Measurements from ENCODE around the gene PKIB.

PKIB gene

DNA sequence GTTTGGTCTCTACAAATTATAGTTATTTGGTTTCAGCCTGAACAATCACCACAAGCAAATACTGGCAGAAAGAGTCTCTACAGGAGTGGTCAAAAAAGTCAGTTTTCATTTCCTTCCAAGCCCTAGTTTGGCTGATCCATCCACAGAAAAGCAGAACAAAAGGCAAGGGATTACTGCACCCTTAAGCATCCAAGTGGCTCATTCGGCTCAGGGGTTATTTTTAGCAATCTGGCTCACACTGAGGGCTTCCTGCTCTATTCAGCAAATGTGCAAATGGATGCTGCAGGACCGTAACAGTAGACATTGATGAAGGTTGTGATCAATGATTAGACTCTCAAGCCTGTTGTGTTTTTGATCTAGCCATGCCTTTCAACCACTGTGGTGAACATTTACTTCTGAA, 107.1 kb downstream of the PKIB start:
- TF ChIP-seq ISL1 (CRISPR knock-in tag; IDR thresholded peaks at IDR 0.05): no peak
- no peak for TF ChIP-seq PPARA (CRISPR knock-in tag; IDR thresholded peaks at IDR 0.05; ENCODE audit: borderline replicate concordance)
- no peak for TF ChIP-seq OSR1 (CRISPR knock-in tag; IDR thresholded peaks at IDR 0.05)
- no peak for TF ChIP-seq SNAI2 (CRISPR knock-in tag; IDR thresholded peaks at IDR 0.05)
- no peak for TF ChIP-seq ZFP30 (CRISPR knock-in tag; IDR thresholded peaks at IDR 0.05)
- no peak for TF ChIP-seq ESRRG (CRISPR knock-in tag; IDR thresholded peaks at IDR 0.05)
- TF ChIP-seq ZC3H10 (CRISPR knock-in tag; IDR thresholded peaks at IDR 0.05): no peak
- TF ChIP-seq, protein P1, sequence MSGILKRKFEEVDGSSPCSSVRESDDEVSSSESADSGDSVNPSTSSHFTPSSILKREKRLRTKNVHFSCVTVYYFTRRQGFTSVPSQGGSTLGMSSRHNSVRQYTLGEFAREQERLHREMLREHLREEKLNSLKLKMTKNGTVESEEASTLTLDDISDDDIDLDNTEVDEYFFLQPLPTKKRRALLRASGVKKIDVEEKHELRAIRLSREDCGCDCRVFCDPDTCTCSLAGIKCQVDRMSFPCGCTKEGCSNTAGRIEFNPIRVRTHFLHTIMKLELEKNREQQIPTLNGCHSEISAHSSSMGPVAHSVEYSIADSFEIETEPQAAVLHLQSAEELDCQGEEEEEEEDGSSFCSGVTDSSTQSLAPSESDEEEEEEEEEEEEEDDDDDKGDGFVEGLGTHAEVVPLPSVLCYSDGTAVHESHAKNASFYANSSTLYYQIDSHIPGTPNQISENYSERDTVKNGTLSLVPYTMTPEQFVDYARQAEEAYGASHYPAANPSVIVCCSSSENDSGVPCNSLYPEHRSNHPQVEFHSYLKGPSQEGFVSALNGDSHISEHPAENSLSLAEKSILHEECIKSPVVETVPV (CRISPR knock-in tag; IDR thresholded peaks at IDR 0.05): no peak
- TF ChIP-seq BACH2 (CRISPR knock-in tag; IDR thresholded peaks at IDR 0.05; ENCODE audit: borderline replicate concordance): no peak
- TF ChIP-seq, protein P2, sequence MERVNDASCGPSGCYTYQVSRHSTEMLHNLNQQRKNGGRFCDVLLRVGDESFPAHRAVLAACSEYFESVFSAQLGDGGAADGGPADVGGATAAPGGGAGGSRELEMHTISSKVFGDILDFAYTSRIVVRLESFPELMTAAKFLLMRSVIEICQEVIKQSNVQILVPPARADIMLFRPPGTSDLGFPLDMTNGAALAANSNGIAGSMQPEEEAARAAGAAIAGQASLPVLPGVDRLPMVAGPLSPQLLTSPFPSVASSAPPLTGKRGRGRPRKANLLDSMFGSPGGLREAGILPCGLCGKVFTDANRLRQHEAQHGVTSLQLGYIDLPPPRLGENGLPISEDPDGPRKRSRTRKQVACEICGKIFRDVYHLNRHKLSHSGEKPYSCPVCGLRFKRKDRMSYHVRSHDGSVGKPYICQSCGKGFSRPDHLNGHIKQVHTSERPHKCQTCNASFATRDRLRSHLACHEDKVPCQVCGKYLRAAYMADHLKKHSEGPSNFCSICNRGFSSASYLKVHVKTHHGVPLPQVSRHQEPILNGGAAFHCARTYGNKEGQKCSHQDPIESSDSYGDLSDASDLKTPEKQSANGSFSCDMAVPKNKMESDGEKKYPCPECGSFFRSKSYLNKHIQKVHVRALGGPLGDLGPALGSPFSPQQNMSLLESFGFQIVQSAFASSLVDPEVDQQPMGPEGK (CRISPR knock-in tag; IDR thresholded peaks at IDR 0.05; ENCODE audit: borderline replicate concordance): no peak
- TF ChIP-seq, protein P3, sequence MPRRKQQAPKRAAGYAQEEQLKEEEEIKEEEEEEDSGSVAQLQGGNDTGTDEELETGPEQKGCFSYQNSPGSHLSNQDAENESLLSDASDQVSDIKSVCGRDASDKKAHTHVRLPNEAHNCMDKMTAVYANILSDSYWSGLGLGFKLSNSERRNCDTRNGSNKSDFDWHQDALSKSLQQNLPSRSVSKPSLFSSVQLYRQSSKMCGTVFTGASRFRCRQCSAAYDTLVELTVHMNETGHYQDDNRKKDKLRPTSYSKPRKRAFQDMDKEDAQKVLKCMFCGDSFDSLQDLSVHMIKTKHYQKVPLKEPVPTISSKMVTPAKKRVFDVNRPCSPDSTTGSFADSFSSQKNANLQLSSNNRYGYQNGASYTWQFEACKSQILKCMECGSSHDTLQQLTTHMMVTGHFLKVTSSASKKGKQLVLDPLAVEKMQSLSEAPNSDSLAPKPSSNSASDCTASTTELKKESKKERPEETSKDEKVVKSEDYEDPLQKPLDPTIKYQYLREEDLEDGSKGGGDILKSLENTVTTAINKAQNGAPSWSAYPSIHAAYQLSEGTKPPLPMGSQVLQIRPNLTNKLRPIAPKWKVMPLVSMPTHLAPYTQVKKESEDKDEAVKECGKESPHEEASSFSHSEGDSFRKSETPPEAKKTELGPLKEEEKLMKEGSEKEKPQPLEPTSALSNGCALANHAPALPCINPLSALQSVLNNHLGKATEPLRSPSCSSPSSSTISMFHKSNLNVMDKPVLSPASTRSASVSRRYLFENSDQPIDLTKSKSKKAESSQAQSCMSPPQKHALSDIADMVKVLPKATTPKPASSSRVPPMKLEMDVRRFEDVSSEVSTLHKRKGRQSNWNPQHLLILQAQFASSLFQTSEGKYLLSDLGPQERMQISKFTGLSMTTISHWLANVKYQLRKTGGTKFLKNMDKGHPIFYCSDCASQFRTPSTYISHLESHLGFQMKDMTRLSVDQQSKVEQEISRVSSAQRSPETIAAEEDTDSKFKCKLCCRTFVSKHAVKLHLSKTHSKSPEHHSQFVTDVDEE (CRISPR knock-in tag; IDR thresholded peaks at IDR 0.05): no peak
- no peak for TF ChIP-seq ZNF565 (CRISPR knock-in tag; conservative IDR thresholded peaks at IDR 0.05; ENCODE audit: low read depth)
- TF ChIP-seq ZNF8 (CRISPR knock-in tag; IDR thresholded peaks at IDR 0.05): no peak
- no peak for TF ChIP-seq TCF4 (CRISPR knock-in tag; IDR thresholded peaks at IDR 0.05; ENCODE audit: borderline replicate concordance)
- no peak for ATAC-seq

DNA sequence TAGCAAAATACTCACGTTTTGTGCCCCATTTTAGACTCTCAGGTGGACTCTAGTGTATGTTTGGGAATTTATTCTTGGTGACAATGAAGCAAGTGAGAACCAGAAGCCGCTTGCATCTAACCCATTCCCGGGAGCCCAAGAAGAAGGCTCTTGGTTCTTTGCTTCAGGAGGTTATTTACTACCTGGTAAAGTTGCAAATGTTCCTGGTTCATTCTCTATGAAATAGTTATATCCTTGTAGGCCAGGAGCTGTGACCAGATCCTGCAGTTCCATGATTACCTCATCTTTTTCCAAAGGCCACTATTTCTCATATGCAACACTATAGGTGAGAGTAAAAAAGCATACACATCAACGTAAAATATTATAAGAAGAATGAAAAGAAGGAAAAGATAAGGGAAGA, 108.4 kb downstream of the PKIB start:
- ATAC-seq: no peak

DNA sequence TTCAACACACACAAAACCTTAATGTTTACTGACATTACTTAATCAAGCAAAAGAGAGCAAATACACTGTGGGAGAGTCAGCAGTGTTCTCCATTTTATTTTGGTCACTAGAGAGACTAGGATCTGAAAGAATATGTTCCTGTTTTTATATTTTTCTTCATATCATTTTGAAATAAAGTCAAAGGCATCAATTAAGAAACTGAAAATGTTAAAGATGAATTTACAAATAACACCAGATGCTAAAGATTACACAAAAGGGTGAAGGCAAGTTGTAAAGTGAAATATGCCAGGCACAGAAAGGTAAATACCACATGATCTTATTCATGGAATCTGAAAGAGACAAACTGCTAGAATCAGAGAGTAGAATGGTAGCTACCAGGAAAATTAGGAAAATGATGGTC, 109.0 kb downstream of the PKIB start:
- ATAC-seq: no peak
- TF ChIP-seq TOX (CRISPR knock-in tag; IDR thresholded peaks at IDR 0.05; ENCODE audit: borderline replicate concordance) (no peak), BACH2 (CRISPR knock-in tag; IDR thresholded peaks at IDR 0.05; ENCODE audit: borderline replicate concordance) (no peak)

More for the DNA sequence above, 108.4 kb downstream of the PKIB start:
- TF ChIP-seq TOX (CRISPR knock-in tag; IDR thresholded peaks at IDR 0.05; ENCODE audit: borderline replicate concordance): no peak

DNA sequence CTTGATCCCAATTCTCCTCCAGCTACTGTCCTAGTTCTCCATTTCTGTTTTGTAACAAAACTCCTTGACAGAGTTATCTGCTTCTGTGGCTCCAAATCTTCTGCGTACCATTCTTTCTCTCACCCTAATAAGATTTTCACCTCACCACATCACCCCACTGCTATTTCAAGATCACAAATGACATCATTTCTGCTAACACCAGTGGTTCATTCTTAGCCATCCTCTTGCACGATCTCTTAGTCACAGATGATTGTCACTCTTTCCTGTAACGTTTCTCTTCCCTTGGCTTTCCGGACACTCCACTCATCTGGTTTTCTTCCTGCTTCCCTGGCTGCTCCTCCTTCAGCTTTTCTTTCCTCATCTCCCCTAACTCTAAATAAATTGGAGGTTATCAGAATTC, 112.5 kb downstream of the PKIB start:
- ATAC-seq: no peak
- TF ChIP-seq TOX (CRISPR knock-in tag; IDR thresholded peaks at IDR 0.05; ENCODE audit: borderline replicate concordance): no peak
- TF ChIP-seq ISL1 (CRISPR knock-in tag; IDR thresholded peaks at IDR 0.05): no peak
- TF ChIP-seq, protein P2 (CRISPR knock-in tag; IDR thresholded peaks at IDR 0.05; ENCODE audit: borderline replicate concordance): no peak
- TF ChIP-seq, protein P4, sequence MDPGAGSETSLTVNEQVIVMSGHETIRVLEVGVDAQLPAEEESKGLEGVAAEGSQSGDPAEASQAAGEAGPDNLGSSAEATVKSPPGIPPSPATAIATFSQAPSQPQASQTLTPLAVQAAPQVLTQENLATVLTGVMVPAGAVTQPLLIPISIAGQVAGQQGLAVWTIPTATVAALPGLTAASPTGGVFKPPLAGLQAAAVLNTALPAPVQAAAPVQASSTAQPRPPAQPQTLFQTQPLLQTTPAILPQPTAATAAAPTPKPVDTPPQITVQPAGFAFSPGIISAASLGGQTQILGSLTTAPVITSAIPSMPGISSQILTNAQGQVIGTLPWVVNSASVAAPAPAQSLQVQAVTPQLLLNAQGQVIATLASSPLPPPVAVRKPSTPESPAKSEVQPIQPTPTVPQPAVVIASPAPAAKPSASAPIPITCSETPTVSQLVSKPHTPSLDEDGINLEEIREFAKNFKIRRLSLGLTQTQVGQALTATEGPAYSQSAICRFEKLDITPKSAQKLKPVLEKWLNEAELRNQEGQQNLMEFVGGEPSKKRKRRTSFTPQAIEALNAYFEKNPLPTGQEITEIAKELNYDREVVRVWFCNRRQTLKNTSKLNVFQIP (CRISPR knock-in tag; IDR thresholded peaks at IDR 0.05; ENCODE audit: borderline replicate concordance, low read depth): no peak
- TF ChIP-seq, protein P5, sequence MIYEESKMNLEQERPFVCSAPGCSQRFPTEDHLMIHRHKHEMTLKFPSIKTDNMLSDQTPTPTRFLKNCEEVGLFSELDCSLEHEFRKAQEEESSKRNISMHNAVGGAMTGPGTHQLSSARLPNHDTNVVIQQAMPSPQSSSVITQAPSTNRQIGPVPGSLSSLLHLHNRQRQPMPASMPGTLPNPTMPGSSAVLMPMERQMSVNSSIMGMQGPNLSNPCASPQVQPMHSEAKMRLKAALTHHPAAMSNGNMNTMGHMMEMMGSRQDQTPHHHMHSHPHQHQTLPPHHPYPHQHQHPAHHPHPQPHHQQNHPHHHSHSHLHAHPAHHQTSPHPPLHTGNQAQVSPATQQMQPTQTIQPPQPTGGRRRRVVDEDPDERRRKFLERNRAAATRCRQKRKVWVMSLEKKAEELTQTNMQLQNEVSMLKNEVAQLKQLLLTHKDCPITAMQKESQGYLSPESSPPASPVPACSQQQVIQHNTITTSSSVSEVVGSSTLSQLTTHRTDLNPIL (CRISPR knock-in tag; IDR thresholded peaks at IDR 0.05; ENCODE audit: low read depth): no peak
- no peak for TF ChIP-seq OSR1 (CRISPR knock-in tag; IDR thresholded peaks at IDR 0.05)
- no peak for TF ChIP-seq GLIS3 (CRISPR knock-in tag; IDR thresholded peaks at IDR 0.05)
- TF ChIP-seq ZNF70 (CRISPR knock-in tag; IDR thresholded peaks at IDR 0.05): no peak
- no peak for TF ChIP-seq RARB (CRISPR knock-in tag; IDR thresholded peaks at IDR 0.05)
- TF ChIP-seq, protein P1 (CRISPR knock-in tag; IDR thresholded peaks at IDR 0.05): no peak
